HG02623 (cell line): ENCODE results near the gene TMEM134.
"Not testable (repeated sequence)": the region's sequence is repeated elsewhere in the genome, so short reads cannot be mapped to it uniquely, and the experiment has no call there.

Experiments
- ATAC-seq: cut with Tn5 transposase; IDR thresholded peaks from one replicate; pipeline ENCODE4 v1.9.1; 2021; ENCODE audit warnings: moderate library complexity; ENCODE audit not compliant: unreplicated experiment

The TMEM134 gene

GRCh38 chr11:67486481-67487195 lies 17.6 kb upstream of the TMEM134 start:
- ATAC-seq: no peak

GRCh38 chr11:67485873-67486361 lies 16.9 kb upstream of the TMEM134 start:
- not testable (repeated sequence) for ATAC-seq

GRCh38 chr11:67484847-67485311 lies 15.8 kb upstream of the TMEM134 start:
- no peak for ATAC-seq

- ATAC-seq: no peak
Observed at GRCh38 chr11:67483831-67484665, 15.0 kb upstream of the TMEM134 start.

GRCh38 chr11:67482827-67483798 lies 14.1 kb upstream of the TMEM134 start, which contains the start of gene AIP:
Gene AIP (plus strand): TSS chr11:67483026. CDS start chr11:67483159, 133 bp downstream.
- ATAC-seq: peak; percentile 64

- no peak for ATAC-seq
Observed at GRCh38 chr11:67482275-67482826, 13.3 kb upstream of the TMEM134 start.

GRCh38 chr11:67477344-67478050 lies 8.4 kb upstream of the TMEM134 start:
- not testable (repeated sequence) for ATAC-seq

- not testable (repeated sequence) for ATAC-seq
Observed at GRCh38 chr11:67476692-67477091, 7.6 kb upstream of the TMEM134 start.

GRCh38 chr11:67472882-67473281 lies 3.8 kb upstream of the TMEM134 start:
- ATAC-seq: no peak

GRCh38 chr11:67470337-67471002 lies 1.4 kb upstream of the TMEM134 start:
- no peak for ATAC-seq

- ATAC-seq: no peak
Observed at GRCh38 chr11:67469508-67469811, 409 bp upstream of the TMEM134 start.

- no peak for ATAC-seq
Observed at GRCh38 chr11:67468456-67468758, 644 bp downstream of the TMEM134 start.

- no peak for ATAC-seq
Observed at GRCh38 chr11:67468056-67468455, 995 bp downstream of the TMEM134 start.

- ATAC-seq: no peak
Observed at GRCh38 chr11:67466962-67467771, 1.9 kb downstream of the TMEM134 start.

GRCh38 chr11:67466367-67466766 lies 2.7 kb downstream of the TMEM134 start:
- no peak for ATAC-seq

GRCh38 chr11:67465530-67465929 lies 3.5 kb downstream of the TMEM134 start:
- ATAC-seq: not testable (repeated sequence)

- no peak for ATAC-seq
Observed at GRCh38 chr11:67465189-67465510, 3.9 kb downstream of the TMEM134 start.

- ATAC-seq: no peak
Observed at GRCh38 chr11:67464411-67465188, 4.5 kb downstream of the TMEM134 start.
